H1 (cell line): ENCODE results near the gene PSMC5. TPM values are rescaled to one million over a fixed set of nuclear protein-coding genes. Genes with fewer than 3 reads are reported as not detected.

Experiments
- CTCF ChIA-PET: fragments of 300-600 bp; sonication (Branson Sonifier 250); formaldehyde crosslinking; loops from one replicate; lab custom pipeline; 2021; ENCODE audit not compliant: partially characterized antibody; lab: Charles Lee
- POLR2A ChIA-PET: fragments of 300-600 bp; sonication (Branson Sonifier 250); formaldehyde crosslinking; loops from one replicate; lab custom pipeline; 2021; ENCODE audit warnings: inconsistent platforms; ENCODE audit not compliant: partially characterized antibody; lab: Charles Lee
- DNase-seq, 2 experiments: peaks; one replicate each; pipeline versions ENCODE4 v3.0.0 to v3.0.0-alpha.2; 2010 to 2022; ENCODE audit warnings: low spot score in 2 of 2, low read depth in 1 of 2, mixed read lengths in 1 of 2
- FAIRE-seq: peaks from 2 replicates; lab custom pipeline; 2011; peaks lifted over from hg19 to GRCh38; lab: Jason Lieb, UNC
- H2AFZ ChIP-seq: 2 replicates; pipeline ENCODE4 v1.8.1; 2012; ENCODE audit warnings: low read length, inconsistent platforms
- H2AK5ac ChIP-seq: 2 replicates; pipeline ENCODE4 v1.6.1; 2013; ENCODE audit warnings: low read depth, low read length
- H2BK120ac ChIP-seq: replicated peaks from 2 replicates; pipeline ENCODE3; 2013; ENCODE audit warnings: low read depth, low read length, inconsistent platforms
- H2BK12ac ChIP-seq: 2 replicates; pipeline ENCODE4 v1.6.1; 2013; ENCODE audit warnings: low read depth, low read length
- H2BK15ac ChIP-seq: 2 replicates; pipeline ENCODE4 v1.6.1; 2013; ENCODE audit warnings: low read length
- H2BK20ac ChIP-seq: 2 replicates; pipeline ENCODE4 v1.6.1; 2013; ENCODE audit warnings: low read length
- H2BK5ac ChIP-seq: 2 replicates; pipeline ENCODE4 v1.6.1; 2013; ENCODE audit warnings: low read depth, low read length
- H3K14ac ChIP-seq: 2 replicates; pipeline ENCODE4 v1.6.1; 2013; ENCODE audit warnings: inconsistent platforms; ENCODE audit not compliant: insufficient read length
- H3K18ac ChIP-seq: 2 replicates; pipeline ENCODE4 v1.6.1; 2013; ENCODE audit warnings: low read length; ENCODE audit errors: extremely low read depth
- H3K23ac ChIP-seq: 2 replicates; pipeline ENCODE4 v1.6.1; 2013; ENCODE audit warnings: inconsistent platforms; ENCODE audit not compliant: insufficient read length
- H3K23me2 ChIP-seq: 2 replicates; pipeline ENCODE4 v1.6.1; 2013; ENCODE audit warnings: low read depth, low read length
- H3K27ac ChIP-seq: 2 replicates; pipeline ENCODE4 v1.6.1; 2011; ENCODE audit warnings: low read depth, low read length, inconsistent platforms
- H3K27me3 ChIP-seq, 4 experiments: replicated peaks in 1 of 4; 1 replicate in 1 of 4; 2 replicates in 3 of 4; pipeline versions ENCODE4 v1.6.1 to v1.8.1; 2011 to 2013; ENCODE audit warnings: low read length in 3 of 4, mild to moderate bottlenecking in 3 of 4, inconsistent platforms in 2 of 4, mixed read lengths in 2 of 4, moderate library complexity in 1 of 4; ENCODE audit not compliant: control insufficient read depth in 3 of 4, insufficient read depth in 3 of 4; ENCODE audit errors: extremely low read depth in 1 of 4
- H3K36me3 ChIP-seq, 4 experiments: 2 replicates each; pipeline versions ENCODE4 v1.6.1 to v1.8.1; 2011 to 2013; ENCODE audit warnings: mild to moderate bottlenecking in 4 of 4, low read length in 3 of 4, moderate library complexity in 2 of 4, control low read depth in 1 of 4, inconsistent platforms in 1 of 4; ENCODE audit not compliant: insufficient read depth in 4 of 4, control insufficient read depth in 2 of 4
- H3K4ac ChIP-seq: replicated peaks from 2 replicates; pipeline ENCODE3; 2013; ENCODE audit warnings: low read length, low read depth, mixed read lengths, inconsistent platforms; ENCODE audit not compliant: insufficient read length
- H3K4me1 ChIP-seq, 4 experiments: replicated peaks in 1 of 4; 1 replicate in 1 of 4; 2 replicates in 3 of 4; pipeline versions ENCODE4 v1.6.1 to v1.8.1; 2011 to 2013; ENCODE audit warnings: low read length in 3 of 4, inconsistent platforms in 2 of 4, mixed read lengths in 1 of 4; ENCODE audit not compliant: insufficient read depth in 4 of 4, control insufficient read depth in 3 of 4
- H3K4me2 ChIP-seq, 2 experiments: 2 replicates each; pipeline versions ENCODE4 v1.6.1 to v1.8.1; 2011 to 2013; ENCODE audit warnings: low read depth in 2 of 2, low read length in 2 of 2, control low read depth in 1 of 2, inconsistent platforms in 1 of 2, mild to moderate bottlenecking in 1 of 2; ENCODE audit not compliant: insufficient read depth in 1 of 2
- H3K4me3 ChIP-seq, 4 experiments: fragments of 200-600, 300-600 bp in 1 of 4; sonication (generic), shearing (Covaris generic), sonication (Bioruptor Twin) in 1 of 4; 2 replicates each; pipeline versions ENCODE4 v1.5.1 to v1.8.1; 2011 to 2016; ENCODE audit warnings: low read length in 4 of 4, low read depth in 3 of 4, control low read depth in 2 of 4, inconsistent platforms in 2 of 4, mild to moderate bottlenecking in 2 of 4, mixed read lengths in 1 of 4, moderate library complexity in 1 of 4; ENCODE audit not compliant: insufficient read depth in 2 of 4; ENCODE audit errors: extremely low read depth in 1 of 4
- H3K56ac ChIP-seq: replicated peaks from 2 replicates; pipeline ENCODE3; 2013; ENCODE audit warnings: low read depth, mild to moderate bottlenecking, mixed read lengths, low read length, inconsistent platforms; ENCODE audit not compliant: insufficient read length
- H3K79me1 ChIP-seq: 2 replicates; pipeline ENCODE4 v1.6.1; 2013; ENCODE audit warnings: low read depth, low read length, control low read depth
- H3K79me2 ChIP-seq, 2 experiments: 2 replicates each; pipeline versions ENCODE4 v1.6.1 to v1.8.1; 2012 to 2013; ENCODE audit warnings: low read length in 2 of 2, mild to moderate bottlenecking in 2 of 2, inconsistent platforms in 1 of 2; ENCODE audit not compliant: insufficient read depth in 2 of 2, control insufficient read depth in 1 of 2
- H3K9ac ChIP-seq, 4 experiments: replicated peaks in 1 of 4; 1 replicate in 1 of 4; 2 replicates in 3 of 4; pipeline versions ENCODE4 v1.6.1 to v1.8.1; 2011 to 2013; ENCODE audit warnings: low read depth in 3 of 4, low read length in 3 of 4, control low read depth in 2 of 4, mild to moderate bottlenecking in 2 of 4, moderate library complexity in 2 of 4, inconsistent platforms in 1 of 4; ENCODE audit errors: extremely low read depth in 1 of 4
- H3K9me3 ChIP-seq, 2 experiments: 2 replicates each; pipeline versions ENCODE4 v1.6.1 to v1.8.1; 2012 to 2013; ENCODE audit warnings: mild to moderate bottlenecking in 2 of 2, moderate library complexity in 2 of 2, control low read depth in 1 of 2, inconsistent platforms in 1 of 2, low read depth in 1 of 2, low read length in 1 of 2, mixed read lengths in 1 of 2; ENCODE audit not compliant: insufficient read depth in 2 of 2
- H4K20me1 ChIP-seq, 2 experiments: replicated peaks in 1 of 2; 2 replicates each; pipeline versions ENCODE3 to v1.8.1; 2011 to 2013; ENCODE audit warnings: inconsistent platforms in 2 of 2, low read length in 2 of 2, mild to moderate bottlenecking in 1 of 2; ENCODE audit not compliant: insufficient read depth in 2 of 2, control insufficient read depth in 1 of 2
- H4K5ac ChIP-seq: 2 replicates; pipeline ENCODE4 v1.6.1; 2013; ENCODE audit warnings: low read length, low read depth, mixed read lengths, inconsistent platforms; ENCODE audit not compliant: insufficient read length
- H4K8ac ChIP-seq: 2 replicates; pipeline ENCODE4 v1.8.0; 2013; ENCODE audit warnings: mild to moderate bottlenecking, moderate library complexity, low read length, inconsistent platforms; ENCODE audit not compliant: insufficient read depth; ENCODE audit errors: extremely low read depth
- H4K91ac ChIP-seq: replicated peaks from 2 replicates; pipeline ENCODE3; 2013; ENCODE audit warnings: low read length, mixed read lengths, inconsistent platforms; ENCODE audit not compliant: insufficient read length
- BACH1 ChIP-seq: IDR thresholded peaks from 2 replicates; pipeline ENCODE4 v1.6.1; 2012; ENCODE audit warnings: low read length, improper control_type of control experiment
- BCL11A ChIP-seq, 2 experiments: IDR thresholded peaks; one replicate each; pipeline ENCODE4 v1.6.1; 2011; ENCODE audit warnings: low read depth in 2 of 2, low read length in 2 of 2, mild to moderate bottlenecking in 2 of 2
- CBX8 ChIP-seq: fragments of 300-800, 300-1000 bp; sonication (generic); IDR thresholded peaks from 2 replicates; pipeline ENCODE4 v1.7.1; 2016; ENCODE audit warnings: low read depth, low read length, borderline replicate concordance
- EZH2 ChIP-seq: fragments of 200-600 bp; sonication (generic); IDR thresholded peaks from 2 replicates; pipeline ENCODE4 v1.7.1; 2012; ENCODE audit warnings: low read depth, mild to moderate bottlenecking, moderate library complexity, low read length, inconsistent platforms; ENCODE audit not compliant: severe bottlenecking
- HDAC6 ChIP-seq: IDR thresholded peaks from one replicate; pipeline ENCODE4 v1.7.1; 2012; ENCODE audit warnings: low read depth, mild to moderate bottlenecking, inconsistent platforms, low read length, moderate library complexity
- POLR2AphosphoS5 ChIP-seq: IDR thresholded peaks from 2 replicates; pipeline ENCODE4 v1.6.1; 2011; ENCODE audit warnings: low read depth, low read length
- RFX5 ChIP-seq: IDR thresholded peaks from 2 replicates; pipeline ENCODE4 v1.6.1; 2011; ENCODE audit warnings: low read depth, low read length, improper control_type of control experiment, borderline replicate concordance
- SUZ12 ChIP-seq: fragments of 200-600 bp; sonication (generic); IDR thresholded peaks from 2 replicates; pipeline ENCODE4 v1.6.1; 2012; ENCODE audit warnings: mild to moderate bottlenecking, inconsistent platforms, low read length, moderate library complexity, mixed read lengths
- WGBS, 2 experiments: shearing (Covaris generic) in 1 of 2; methylation state at CpG; one replicate each; pipeline versions ENCODE4 v1.1.6 to v1.1.7; 2013 to 2015; ENCODE audit warnings: low lambda C conversion rate in 2 of 2, mixed read lengths in 2 of 2, inconsistent platforms in 1 of 2, low coverage in 1 of 2, missing lambda C conversion rate in 1 of 2; ENCODE audit not compliant: insufficient replicate concordance in 2 of 2, insufficient coverage in 1 of 2, insufficient read length in 1 of 2; ENCODE audit errors: extremely low coverage in 1 of 2, missing lambda C conversion rate in 1 of 2; 5-methylcytosine and 5-hydroxymethylcytosine counted together
- polyA plus RNA-seq, 7 experiments: library from polyadenylated mRNA; depleted of rRNA in 3 of 7; stranded (reverse) in 5 of 7; unstranded in 2 of 7; fragments of >200 nt in 5 of 7; fragments of 200-250 nt in 2 of 7; gene quantifications; 1 replicate in 5 of 7; 2 replicates in 1 of 7; 4 replicates in 1 of 7; pipeline versions ENCODE4 v1.2.1 to v1.2.3, GENCODE V29; 2011 to 2013; ENCODE audit warnings: missing spikeins in 2 of 7, mixed read lengths in 2 of 7
- total RNA-seq: library from RNA; stranded (reverse); fragmentation: NEBNext Ultra II Directional; extraction: Animal tissue kit (Norgen Biotek cat#: 25700); gene quantifications from 2 replicates; pipeline ENCODE4 v1.2.1, GENCODE V29; 2021

Gene PSMC5
- total and polyA plus RNA-seq, 2 of the 8 experiments (the other 6 are each of a cell fraction or from before 2014, with no cell fraction given), result 172 to 180 TPM

DNA sequence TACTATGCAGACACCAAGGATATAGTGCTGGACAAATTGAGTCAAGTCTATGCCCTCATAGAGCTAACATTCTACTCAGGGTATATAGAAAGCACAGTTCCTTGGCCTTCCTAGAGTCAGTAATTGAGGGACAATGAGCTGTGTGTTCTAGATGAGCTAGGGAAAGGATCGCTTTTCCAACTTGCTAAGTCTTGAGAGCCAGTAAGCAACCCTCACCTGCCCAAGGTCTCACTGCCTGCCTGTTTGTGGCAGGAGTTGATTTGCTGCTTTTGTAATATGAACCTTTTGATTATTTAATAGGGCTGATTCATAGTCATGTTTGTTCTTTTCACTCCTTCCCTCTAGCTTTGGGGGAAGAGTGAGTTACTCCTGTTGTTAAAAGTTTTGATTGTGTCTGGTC lies 46.7 kb upstream of the PSMC5 start:
- TF ChIP-seq HDAC6 (no peak), SUZ12 (no peak), CBX8 (no peak), POLR2AphosphoS5 (no peak), BCL11A (IDR thresholded peaks at IDR 0.05; ENCODE audit: low read depth in 2 of 2, low read length in 2 of 2) (no peak), EZH2 (no peak), RFX5 (no peak), BACH1 (no peak)
- H4K8ac ChIP-seq, result no peak overlapping the region
- no peak overlapping the region for H3K14ac ChIP-seq
- peaks cover 14 to 20% of the 10 kb centered on the region in 2 experiments for H4K20me1 ChIP-seq
- H3K79me2 ChIP-seq, result peaks cover 56 to 98% of the 10 kb centered on the region in 2 experiments
- H3K23me2 ChIP-seq, result peaks cover 1% of the 10 kb centered on the region
- no peak overlapping the region for H2BK5ac ChIP-seq
- H3K36me3 ChIP-seq, result peaks cover 3 to 46% (median 20%) of the 10 kb centered on the region in 4 experiments; a peak in 7 of 8 replicates
- no peak overlapping the region for H2BK12ac ChIP-seq
- H3K18ac ChIP-seq, result no peak overlapping the region
- ChIA-PET POLR2A (interaction anchor here (0.6 to 24.4 kb wide), 5 partner anchors 7 to 44 kb away, joined by 4 to 481 read pairs (median 9); partner anchors contain the start of genes CCDC47, DDX42, FTSJ3 and PSMC5), CTCF (interaction anchor here (1.1 kb wide), 2 partner anchors 13 to 18 kb away, joined by 3 read pairs; no protein-coding TSS in a partner anchor)
- H3K4me3 ChIP-seq, result no peak overlapping the region
- no peak overlapping the region for H3K4ac ChIP-seq
- H3K9me3 ChIP-seq, result no peaks in the 10 kb centered on the region
- H4K5ac ChIP-seq, result no peak overlapping the region
- no peak overlapping the region; a peak in 1 of 4 replicates for H3K4me2 ChIP-seq
- DNase-seq, result no peak
- H3K27ac ChIP-seq, result no peak overlapping the region
- no peak overlapping the region for H2AK5ac ChIP-seq
- H3K56ac ChIP-seq, result no peak overlapping the region
- no peak overlapping the region for H2BK120ac ChIP-seq
- no peak overlapping the region for H4K91ac ChIP-seq
- no peaks in the 10 kb centered on the region for H3K27me3 ChIP-seq
- H2AFZ ChIP-seq, result no peak overlapping the region
- no peak overlapping the region for H2BK15ac ChIP-seq
- no peak for FAIRE-seq
- H3K23ac ChIP-seq, result no peak overlapping the region
- no peak overlapping the region for H2BK20ac ChIP-seq
- 0 out of 7 replicates have a peak overlapping the region, but pooled peaks of 1 of the 4 experiments have one; percentile 18 for H3K9ac ChIP-seq
- peaks cover 4% of the 10 kb centered on the region; the same call in 1 of the 2 replicates for H3K79me1 ChIP-seq
- 86% methylated on average over 1 of the region's 1 CpG; no CpG with 5 or more reads in 1 of the 2 experiments for WGBS, 2 experiments
- no peaks in the 10 kb centered on the region; a peak in 2 of 7 replicates for H3K4me1 ChIP-seq
